Thyroid gland (tissue), 4 donors: ENCODE results near the gene ARPC2. TPM values are rescaled to one million over a fixed set of nuclear protein-coding genes. Genes with fewer than 3 reads are reported as not detected.

Experiments used
- DNase-seq, 2 donors: peaks; one replicate each; pipeline ENCODE4 v3.0.0-alpha.2; 2019
- H3K27ac ChIP-seq, 3 donors: fragments of 200-600 bp; sonication (generic); 1 replicate in 2 of 3; 2 replicates in 1 of 3; pipeline ENCODE4 v1.5.1; 2016 to 2019; ENCODE audit warnings: mild to moderate bottlenecking in 1 of 3, moderate library complexity in 1 of 3
- H3K27me3 ChIP-seq: fragments of 200-600 bp; sonication (generic); one replicate; pipeline ENCODE4 v1.5.1; 2019
- H3K36me3 ChIP-seq, 2 donors: fragments of 200-600 bp; sonication (generic); one replicate each; pipeline ENCODE4 v1.5.1; 2016 to 2019
- H3K4me1 ChIP-seq, 2 donors: fragments of 200-600 bp; sonication (generic); one replicate each; pipeline ENCODE4 v1.5.1; 2017 to 2019
- H3K4me3 ChIP-seq, 3 donors: fragments of 200-600 bp; sonication (generic); replicated peaks in 1 of 3; 1 replicate in 2 of 3; 2 replicates in 1 of 3; pipeline ENCODE4 v1.5.1; 2016; ENCODE audit warnings: mild to moderate bottlenecking in 1 of 3
- H3K9me3 ChIP-seq: fragments of 200-600 bp; sonication (generic); one replicate; pipeline ENCODE4 v1.5.1; 2017
- POLR2A ChIP-seq, 2 donors: fragments of 450-650 bp; IDR thresholded peaks; one replicate each; pipeline ENCODE4 v1.6.1; 2017; ENCODE audit warnings: antibody characterized with exemption in 2 of 2, mild to moderate bottlenecking in 2 of 2, moderate library complexity in 1 of 2
- WGBS, 2 donors: methylation state at CpG; one replicate each; pipeline ENCODE4 v1.1.5; 2017; 5-methylcytosine and 5-hydroxymethylcytosine counted together
- intact Hi-C: fragments of 100-400 bp; cut with DNase I; formaldehyde crosslinking; loops from one replicate; pipeline ENCODE4 v1.15.1; 2023
- total RNA-seq, 4 donors: library from RNA; depleted of rRNA; stranded (reverse); fragments of >200 nt; gene quantifications; one replicate each; pipeline ENCODE4 v1.2.3, GENCODE V29; 2016
- TF ChIP-seq, protein P1 (sequence below), 6 experiments: fragments of 200-600 bp in 3 of 6; fragments of 450-650 bp in 3 of 6; sonication (generic) in 3 of 6; IDR thresholded peaks; one replicate each; pipeline ENCODE4 v1.5.1; 2016 to 2019; ENCODE audit warnings: antibody characterized with exemption in 6 of 6, mild to moderate bottlenecking in 2 of 6, inconsistent platforms in 1 of 6, moderate library complexity in 1 of 6

Gene ARPC2
- total RNA-seq, 4 donors from 2014 or later: 157 to 219 (median 170) TPM

DNA sequence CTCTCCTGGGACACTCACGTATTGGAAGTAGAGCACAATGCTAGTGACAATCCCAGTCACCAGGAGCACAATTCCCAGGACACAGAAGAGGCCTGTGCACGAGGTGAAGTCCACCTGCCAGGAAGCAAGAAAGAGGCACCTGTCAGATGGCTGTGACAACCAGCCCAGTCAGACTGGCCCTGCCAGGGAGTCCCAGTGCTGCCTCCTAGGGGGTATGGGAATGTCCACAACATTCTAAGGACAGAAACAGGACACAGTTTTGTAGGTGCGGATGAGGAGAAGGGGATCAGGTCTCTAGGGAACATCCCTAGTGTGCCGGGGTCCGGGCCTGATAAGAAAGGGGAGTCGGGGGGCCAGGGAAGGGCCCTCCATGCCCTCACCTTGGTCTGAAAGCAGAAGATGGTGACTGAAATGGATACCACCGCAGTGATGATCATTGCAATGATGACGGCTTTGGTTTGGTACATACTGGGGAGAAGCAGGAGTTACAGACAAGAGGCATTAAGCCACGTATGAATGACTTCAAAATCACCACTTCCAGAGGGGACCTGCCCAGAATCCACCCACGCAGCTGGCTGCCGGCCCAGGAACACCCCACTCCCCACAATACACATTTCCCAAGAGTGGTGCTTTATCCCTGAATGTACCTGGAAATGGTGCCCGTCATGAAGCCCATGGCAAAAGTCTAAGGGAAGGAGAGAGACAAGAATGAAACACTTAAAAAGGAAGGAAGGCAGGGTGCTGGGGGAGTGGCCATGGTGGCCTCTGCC is 60.2 kb downstream of the ARPC2 start:
- Histone ChIP-seq H3K4me1 (peaks cover 50 to 61% of the 10 kb centered on the region in 2 donors), H3K9me3 (no peaks in the 10 kb centered on the region), H3K4me3 (no peak overlapping the region), H3K36me3 (peaks cover 72 to 80% of the 10 kb centered on the region in 2 donors), H3K27me3 (no peaks in the 10 kb centered on the region), H3K27ac (peak overlapping the region; percentile 3 to 94 (median 79))
- intact Hi-C loops: loop anchor here (5.0 kb wide), 1 partner anchor 115 kb away; no protein-coding TSS in a partner anchor
- no peak for TF ChIP-seq POLR2A (IDR thresholded peaks at IDR 0.05)
- TF ChIP-seq, protein P1, sequence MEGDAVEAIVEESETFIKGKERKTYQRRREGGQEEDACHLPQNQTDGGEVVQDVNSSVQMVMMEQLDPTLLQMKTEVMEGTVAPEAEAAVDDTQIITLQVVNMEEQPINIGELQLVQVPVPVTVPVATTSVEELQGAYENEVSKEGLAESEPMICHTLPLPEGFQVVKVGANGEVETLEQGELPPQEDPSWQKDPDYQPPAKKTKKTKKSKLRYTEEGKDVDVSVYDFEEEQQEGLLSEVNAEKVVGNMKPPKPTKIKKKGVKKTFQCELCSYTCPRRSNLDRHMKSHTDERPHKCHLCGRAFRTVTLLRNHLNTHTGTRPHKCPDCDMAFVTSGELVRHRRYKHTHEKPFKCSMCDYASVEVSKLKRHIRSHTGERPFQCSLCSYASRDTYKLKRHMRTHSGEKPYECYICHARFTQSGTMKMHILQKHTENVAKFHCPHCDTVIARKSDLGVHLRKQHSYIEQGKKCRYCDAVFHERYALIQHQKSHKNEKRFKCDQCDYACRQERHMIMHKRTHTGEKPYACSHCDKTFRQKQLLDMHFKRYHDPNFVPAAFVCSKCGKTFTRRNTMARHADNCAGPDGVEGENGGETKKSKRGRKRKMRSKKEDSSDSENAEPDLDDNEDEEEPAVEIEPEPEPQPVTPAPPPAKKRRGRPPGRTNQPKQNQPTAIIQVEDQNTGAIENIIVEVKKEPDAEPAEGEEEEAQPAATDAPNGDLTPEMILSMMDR (IDR thresholded peaks at IDR 0.05): peak in 1 of 6 experiments; percentile 14
- peak; percentile 51 to 72 for DNase-seq
- 69 to 70% methylated on average over 11 to 12 of the region's 12 CpGs for WGBS, 2 donors

DNA sequence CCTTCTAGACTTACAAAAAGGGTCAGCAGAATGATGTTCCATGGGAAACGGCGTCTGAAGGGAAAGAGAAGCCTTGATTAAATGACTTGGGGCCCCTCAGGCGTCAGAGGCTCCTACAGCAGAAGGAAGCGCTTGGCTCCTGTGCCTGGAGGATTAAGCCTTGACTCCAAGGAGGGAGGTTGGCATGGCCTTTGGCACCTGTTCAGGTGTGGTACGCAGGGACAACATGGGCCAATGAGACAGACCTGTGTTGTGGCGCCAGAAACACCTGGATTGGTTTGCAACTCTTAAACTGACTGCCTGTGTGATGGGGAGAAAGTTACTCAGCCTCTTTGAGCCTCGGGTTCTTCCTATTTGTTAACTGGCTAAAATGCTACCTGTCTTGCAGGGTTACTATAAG is 60.9 kb downstream of the ARPC2 start:
- Histone ChIP-seq H3K36me3 (peaks cover 72 to 80% of the 10 kb centered on the region in 2 donors), H3K4me3 (no peak overlapping the region), H3K27ac (peak overlapping the region; percentile 3 to 94 (median 79)), H3K27me3 (no peaks in the 10 kb centered on the region), H3K9me3 (no peaks in the 10 kb centered on the region), H3K4me1 (peaks cover 52 to 61% of the 10 kb centered on the region in 2 donors)
- intact Hi-C loops: loop anchor here (5.0 kb wide), 1 partner anchor 114 kb away; no protein-coding TSS in a partner anchor
- DNase-seq: no peak
- WGBS, 2 donors: 79 to 82% methylated on average over 7 of the region's 7 CpGs
- TF ChIP-seq POLR2A (IDR thresholded peaks at IDR 0.05): no peak
- TF ChIP-seq, protein P1 (IDR thresholded peaks at IDR 0.05): no peak

DNA sequence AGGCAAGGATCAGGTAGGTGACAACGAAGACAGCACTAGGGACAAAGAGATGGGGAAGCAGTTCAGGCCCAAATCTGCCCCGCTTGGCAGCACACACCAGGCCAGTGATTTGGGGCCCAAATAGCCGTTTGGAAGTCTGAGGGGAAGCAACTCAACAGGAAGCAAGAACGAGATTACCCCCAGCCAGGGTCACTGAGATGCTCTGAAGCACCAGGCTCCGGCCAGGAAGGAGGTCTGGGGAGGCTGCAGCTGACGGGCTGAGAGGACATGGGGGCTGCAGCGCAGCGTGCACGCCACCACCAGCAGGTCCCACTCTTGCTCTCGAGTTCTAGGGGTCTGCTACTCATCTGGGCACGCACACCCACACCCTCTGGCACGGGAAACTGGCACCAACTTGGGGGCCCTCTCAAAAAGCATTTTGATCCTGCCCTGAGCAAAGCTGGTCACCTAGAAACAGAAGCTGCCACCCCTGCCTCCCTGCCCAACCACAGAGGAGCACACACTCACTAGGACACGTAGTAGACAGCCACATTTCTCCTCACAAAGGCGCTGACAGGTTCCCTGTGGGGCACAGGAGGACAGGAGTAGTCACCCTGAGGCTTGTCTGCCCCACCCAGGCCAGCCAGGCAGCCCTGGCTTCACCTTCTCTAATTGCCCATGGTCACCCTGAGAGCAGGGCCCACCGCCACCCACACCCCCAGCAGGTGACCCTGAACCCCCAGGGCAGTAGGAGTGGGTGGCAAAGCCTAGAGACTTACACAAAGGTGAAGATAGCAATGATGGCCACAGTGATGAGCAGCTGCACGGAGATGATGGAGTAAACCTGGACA is 61.8 kb downstream of the ARPC2 start:
- no peak for DNase-seq
- peaks cover 70 to 76% of the 10 kb centered on the region in 2 donors for H3K36me3 ChIP-seq
- WGBS, 2 donors: 86 to 88% methylated on average over 10 to 15 of the region's 16 CpGs
- H3K4me3 ChIP-seq: no peak overlapping the region
- H3K4me1 ChIP-seq: peaks cover 57 to 61% of the 10 kb centered on the region in 2 donors
- no peak for TF ChIP-seq POLR2A (IDR thresholded peaks at IDR 0.05)
- TF ChIP-seq, protein P1 (IDR thresholded peaks at IDR 0.05): no peak
- intact Hi-C loops: loop anchor here (5.0 kb wide), 1 partner anchor 114 kb away; no protein-coding TSS in a partner anchor
- no peaks in the 10 kb centered on the region for H3K9me3 ChIP-seq
- H3K27ac ChIP-seq: peak overlapping the region; percentile 79 to 94 (median 91)
- no peaks in the 10 kb centered on the region for H3K27me3 ChIP-seq

DNA sequence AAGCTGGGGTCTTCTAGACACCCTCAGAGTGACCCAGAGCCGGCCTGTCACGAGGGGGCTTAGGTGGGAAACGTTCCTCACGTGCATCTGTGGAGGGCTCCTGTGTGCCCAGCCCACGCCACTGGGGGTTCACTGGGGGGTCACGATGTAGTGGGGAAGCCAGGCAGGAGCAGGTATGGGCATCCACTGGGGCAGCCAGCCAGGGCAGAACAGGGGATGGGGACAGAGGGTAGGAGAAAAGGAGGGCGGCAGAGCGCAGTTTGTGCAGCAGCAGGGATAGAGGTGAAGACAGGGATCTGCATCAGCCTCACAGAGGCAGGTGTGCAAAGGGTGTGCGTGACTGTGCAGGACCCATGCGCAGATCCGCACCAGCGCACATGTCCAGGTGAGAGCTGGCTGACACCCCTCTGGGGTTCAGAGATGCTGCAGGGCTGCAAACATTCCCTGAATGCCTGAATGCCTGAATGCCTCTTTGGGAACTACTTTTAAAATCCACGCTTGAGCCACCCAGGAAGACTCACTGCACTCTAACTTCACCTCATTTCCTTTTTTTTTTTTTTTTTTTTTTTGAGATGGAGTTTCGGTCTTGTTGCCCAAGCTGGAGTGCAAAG is 63.4 kb downstream of the ARPC2 start:
- peak in 1 of 2 donors; percentile 19 for TF ChIP-seq POLR2A (IDR thresholded peaks at IDR 0.05)
- TF ChIP-seq, protein P1 (IDR thresholded peaks at IDR 0.05): no peak
- H3K36me3 ChIP-seq: peaks cover 54 to 60% of the 10 kb centered on the region in 2 donors
- H3K4me1 ChIP-seq: peaks cover 68 to 73% of the 10 kb centered on the region in 2 donors
- WGBS, 2 donors: 58 to 62% methylated on average over 14 of the region's 14 CpGs
- no peak overlapping the region for H3K4me3 ChIP-seq
- DNase-seq: peak; percentile 83 to 90
- H3K9me3 ChIP-seq: no peaks in the 10 kb centered on the region
- peak overlapping the region; percentile 94 to 97 (median 97) for H3K27ac ChIP-seq
- no peaks in the 10 kb centered on the region for H3K27me3 ChIP-seq
- intact Hi-C loops: no loop called here
